ENCODE measurements around the gene MBD2. TPM values are rescaled to one million over a fixed set of nuclear protein-coding genes. Genes with fewer than 3 reads are reported as not detected.

Gene MBD2
- total RNA-seq, 1 experiment from 2014 or later: 53.3 TPM

- H3K36me3 ChIP-seq (ENCODE audit: control insufficient read depth, insufficient read depth, low read length): no peaks in the 10 kb centered on the region
- intact Hi-C loops (cut with micrococcal nuclease; ENCODE audit: unreplicated experiment) (no loop called here), in situ Hi-C loops (cut with HindIII; ENCODE audit: low pct_unique_long_range_greater_than_20kb, low sequenced_read_pairs) (no loop called here)
- no peak overlapping the region for H3K4me3 ChIP-seq (ENCODE audit: low read depth in 2 of 2, low read length in 2 of 2)
- TF ChIP-seq SIN3A (IDR thresholded peaks at IDR 0.05; ENCODE audit: borderline replicate concordance, insufficient read depth, low read depth, low read length) (no peak), POLR2AphosphoS5 (IDR thresholded peaks at IDR 0.05; ENCODE audit: low read depth, low read length) (no peak), TCF7L2 (IDR thresholded peaks at IDR 0.05; ENCODE audit: low read depth, low read length) (no peak), CTCF (IDR thresholded peaks at IDR 0.05) (no peak), REST (IDR thresholded peaks at IDR 0.05; ENCODE audit: insufficient read depth in 1 of 2, low read depth in 2 of 2, low read length in 1 of 2) (no peak)
- no peak overlapping the region for H3K27ac ChIP-seq (ENCODE audit: low read length)
- ChIA-PET CTCF (no interaction called here), POLR2A (no interaction called here)
- no peak for DNase-seq (ENCODE audit: low read depth, low spot score)
- no peak for ATAC-seq
- H3K9me3 ChIP-seq (ENCODE audit: control insufficient read depth, insufficient read depth, low read depth, low read length): no peaks in the 10 kb centered on the region
- no peaks in the 10 kb centered on the region for H3K4me1 ChIP-seq (ENCODE audit: control insufficient read depth, insufficient read depth, low read length)
- no TSS peak for BruUV-seq (replicated peaks)
- no peaks in the 10 kb centered on the region for H3K27me3 ChIP-seq (ENCODE audit: control insufficient read depth, insufficient read depth, low read length)
Measured at GRCh38 chr18:54140641-54141040, 83.8 kb downstream of the MBD2 start.

- ATAC-seq: no peak
- Histone ChIP-seq H3K9me3 (ENCODE audit: control insufficient read depth, insufficient read depth, low read depth, low read length) (no peaks in the 10 kb centered on the region), H3K27me3 (ENCODE audit: control insufficient read depth, insufficient read depth, low read length) (no peaks in the 10 kb centered on the region), H3K4me1 (ENCODE audit: control insufficient read depth, insufficient read depth, low read length) (no peaks in the 10 kb centered on the region), H3K27ac (ENCODE audit: low read length) (no peak overlapping the region), H3K4me3 (ENCODE audit: low read depth in 2 of 2, low read length in 2 of 2) (no peak overlapping the region), H3K36me3 (ENCODE audit: control insufficient read depth, insufficient read depth, low read length) (no peaks in the 10 kb centered on the region)
- intact Hi-C loops (cut with micrococcal nuclease; ENCODE audit: unreplicated experiment) (no loop called here), in situ Hi-C loops (cut with HindIII; ENCODE audit: low pct_unique_long_range_greater_than_20kb, low sequenced_read_pairs) (no loop called here)
- DNase-seq (ENCODE audit: low read depth, low spot score): no peak
- CTCF ChIA-PET: no interaction called here
- no peak for TF ChIP-seq TCF7L2 (IDR thresholded peaks at IDR 0.05; ENCODE audit: low read depth, low read length)
- no peak for TF ChIP-seq CTCF (IDR thresholded peaks at IDR 0.05)
- TF ChIP-seq POLR2AphosphoS5 (IDR thresholded peaks at IDR 0.05; ENCODE audit: low read depth, low read length): no peak
- TF ChIP-seq REST (IDR thresholded peaks at IDR 0.05; ENCODE audit: insufficient read depth in 1 of 2, low read depth in 2 of 2, low read length in 1 of 2): no peak
- no peak for TF ChIP-seq SIN3A (IDR thresholded peaks at IDR 0.05; ENCODE audit: borderline replicate concordance, insufficient read depth, low read depth, low read length)
- BruUV-seq (replicated peaks): no TSS peak
- POLR2A ChIA-PET: no interaction called here
Measured at GRCh38 chr18:54135216-54135615, 89.3 kb downstream of the MBD2 start.
